Transverse colon (tissue), 4 donors: Measurements from ENCODE around the gene CRB1. TPM values are rescaled to one million over a fixed set of nuclear protein-coding genes. Genes with fewer than 3 reads are reported as not detected.
A peak's percentile ranks its signal among the peaks of the same experiment; 100 is the strongest.

ENCODE experiments used
- DNase-seq: peaks from one replicate; pipeline ENCODE4 v3.0.0-alpha.2; 2019
- H3K27ac ChIP-seq, 4 donors: fragments of 200-600 bp; sonication (generic); 2 replicates each; pipeline ENCODE4 v1.5.1; 2016 to 2018; ENCODE audit warnings: inconsistent platforms in 4 of 4
- H3K27me3 ChIP-seq: fragments of 200-600 bp; sonication (generic); 2 replicates; pipeline ENCODE4 v1.5.1; 2017; ENCODE audit warnings: inconsistent platforms
- H3K36me3 ChIP-seq, 4 donors: fragments of 200-600 bp; sonication (generic); 2 replicates each; pipeline ENCODE4 v1.5.1; 2017 to 2019; ENCODE audit warnings: inconsistent platforms in 4 of 4
- H3K4me1 ChIP-seq, 4 donors: fragments of 200-600 bp; sonication (generic); 2 replicates each; pipeline ENCODE4 v1.5.1; 2017 to 2020; ENCODE audit warnings: inconsistent platforms in 4 of 4
- H3K4me3 ChIP-seq, 4 donors: fragments of 200-600 bp; sonication (generic); 1 replicate in 1 of 4; 2 replicates in 3 of 4; pipeline versions ENCODE4 v1.5.1 to v1.6.1; 2017 to 2019; ENCODE audit warnings: inconsistent platforms in 4 of 4
- H3K9me3 ChIP-seq, 2 donors: fragments of 200-600 bp; sonication (generic); 2 replicates each; pipeline ENCODE4 v1.5.1; 2017 to 2019; ENCODE audit warnings: inconsistent platforms in 2 of 2
- EP300 ChIP-seq: sonication (generic); formaldehyde crosslinking; IDR thresholded peaks from one replicate; pipeline ENCODE4 v1.6.1; 2017; ENCODE audit warnings: antibody characterized with exemption, low read depth
- POLR2A ChIP-seq: fragments of 450-650 bp; IDR thresholded peaks from one replicate; pipeline ENCODE4 v1.6.1; 2016; ENCODE audit warnings: antibody characterized with exemption, mild to moderate bottlenecking, moderate library complexity
- POLR2AphosphoS5 ChIP-seq, 3 donors: sonication (generic); formaldehyde crosslinking; IDR thresholded peaks; one replicate each; pipeline ENCODE4 v1.6.1; 2016; ENCODE audit warnings: antibody characterized with exemption in 3 of 3
- WGBS, 2 donors: methylation state at CpG; one replicate each; pipeline ENCODE4 v1.1.5; 2018; ENCODE audit warnings: low coverage in 1 of 2; 5-methylcytosine and 5-hydroxymethylcytosine counted together
- in situ Hi-C, 4 donors: fragments of 200-750 bp; cut with MboI; loops; one replicate each; pipeline versions ENCODE4 v1.15.0 to v1.15.1; 2017; ENCODE audit warnings: low sequenced_read_pairs in 3 of 4, low pct_ligation_motif_present in 1 of 4, low pct_unique_long_range_greater_than_20kb in 1 of 4
- intact Hi-C: fragments of 100-400 bp; cut with DNase I; formaldehyde crosslinking; loops from one replicate; pipeline ENCODE4 v1.15.1; 2023; ENCODE audit warnings: low total_unique reads
- small RNA-seq, 4 donors: library from RNA; depleted of rRNA; stranded (forward); fragments of <200 nt; gene quantifications; one replicate each; pipeline ENCODE3, GENCODE V24; 2016
- total RNA-seq, 4 donors: library from RNA; depleted of rRNA; stranded (reverse); fragments of >200 nt; gene quantifications; one replicate each; pipeline ENCODE4 v1.1.0, GENCODE V29; 2016
- TF ChIP-seq, protein P1 (sequence below), 5 experiments: fragments of 200-600 bp in 3 of 5; fragments of 450-650 bp in 2 of 5; sonication (generic) in 3 of 5; IDR thresholded peaks; 1 replicate in 2 of 5; 2 replicates in 3 of 5; pipeline ENCODE4 v1.5.1; 2016 to 2017; ENCODE audit warnings: antibody characterized with exemption in 5 of 5, inconsistent platforms in 3 of 5, mild to moderate bottlenecking in 2 of 5, moderate library complexity in 1 of 5

CRB1 gene
- total RNA-seq, 4 donors from 2014 or later, result 0.14 to 2.8 (median 0.32) TPM; not detected in 1

DNA sequence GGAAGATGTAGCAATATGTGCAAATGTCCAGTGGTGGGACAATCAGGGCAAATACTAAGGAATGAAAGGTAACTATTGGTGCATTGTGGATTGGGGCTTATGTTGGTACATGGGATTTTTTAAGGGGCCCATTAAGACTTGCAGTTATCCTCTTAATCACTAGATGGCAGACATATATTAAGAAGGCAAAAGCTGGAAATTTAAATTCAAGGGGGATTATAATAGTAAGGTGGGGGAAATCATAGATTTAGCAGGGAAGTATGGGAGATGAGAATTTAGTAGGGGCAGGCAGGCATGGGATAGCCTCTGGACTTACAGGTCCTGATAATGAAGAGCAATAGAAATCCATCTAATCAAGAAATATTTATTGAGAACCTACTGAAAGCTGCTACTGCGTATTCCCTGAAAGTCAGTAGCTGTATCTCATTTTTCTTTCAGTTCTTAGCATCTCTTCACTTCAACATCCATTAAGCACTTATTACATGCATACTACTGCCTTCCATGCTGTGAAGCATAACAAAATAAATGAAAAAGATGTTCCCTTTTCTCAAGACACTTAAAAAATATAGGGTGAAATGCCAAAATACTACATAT, 251.8 kb downstream of the CRB1 start:
- TF ChIP-seq, protein P1, sequence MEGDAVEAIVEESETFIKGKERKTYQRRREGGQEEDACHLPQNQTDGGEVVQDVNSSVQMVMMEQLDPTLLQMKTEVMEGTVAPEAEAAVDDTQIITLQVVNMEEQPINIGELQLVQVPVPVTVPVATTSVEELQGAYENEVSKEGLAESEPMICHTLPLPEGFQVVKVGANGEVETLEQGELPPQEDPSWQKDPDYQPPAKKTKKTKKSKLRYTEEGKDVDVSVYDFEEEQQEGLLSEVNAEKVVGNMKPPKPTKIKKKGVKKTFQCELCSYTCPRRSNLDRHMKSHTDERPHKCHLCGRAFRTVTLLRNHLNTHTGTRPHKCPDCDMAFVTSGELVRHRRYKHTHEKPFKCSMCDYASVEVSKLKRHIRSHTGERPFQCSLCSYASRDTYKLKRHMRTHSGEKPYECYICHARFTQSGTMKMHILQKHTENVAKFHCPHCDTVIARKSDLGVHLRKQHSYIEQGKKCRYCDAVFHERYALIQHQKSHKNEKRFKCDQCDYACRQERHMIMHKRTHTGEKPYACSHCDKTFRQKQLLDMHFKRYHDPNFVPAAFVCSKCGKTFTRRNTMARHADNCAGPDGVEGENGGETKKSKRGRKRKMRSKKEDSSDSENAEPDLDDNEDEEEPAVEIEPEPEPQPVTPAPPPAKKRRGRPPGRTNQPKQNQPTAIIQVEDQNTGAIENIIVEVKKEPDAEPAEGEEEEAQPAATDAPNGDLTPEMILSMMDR (IDR thresholded peaks at IDR 0.05), result no peak
- intact Hi-C loops, result no loop called here

DNA sequence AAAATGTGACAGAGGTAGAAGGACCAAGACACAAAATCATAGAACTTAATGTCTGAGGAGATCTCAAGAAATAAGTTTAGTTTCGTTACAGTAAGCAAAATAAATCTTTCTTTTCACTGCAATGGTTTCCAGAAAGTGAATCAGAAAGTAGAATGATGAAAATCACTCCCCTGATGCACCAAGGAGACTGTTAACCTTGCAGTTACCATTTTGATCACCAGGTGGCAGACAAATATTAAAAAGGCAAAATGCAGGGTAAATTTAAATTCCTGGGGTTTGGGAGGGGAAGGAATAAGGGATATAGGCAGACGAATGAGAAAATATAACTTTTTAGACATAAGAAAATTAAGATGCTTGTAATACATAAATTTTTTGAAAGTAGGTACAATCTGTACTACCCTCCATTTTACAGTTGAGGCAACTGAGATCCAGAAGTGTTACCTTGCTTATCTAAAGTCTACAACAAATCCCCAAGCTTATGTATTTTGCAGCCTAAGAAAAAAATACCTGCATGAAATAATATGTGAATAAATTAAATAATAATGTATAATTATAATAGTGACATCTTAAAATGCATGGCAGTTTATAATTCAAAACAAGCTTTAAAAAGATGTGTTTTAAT, 253.2 kb downstream of the CRB1 start:
- intact Hi-C loops, result no loop called here
- in situ Hi-C loops, result loop anchor here in 1 of 4 donors (10.0 kb wide), 1 partner anchor 404 kb away; no protein-coding TSS in a partner anchor
- WGBS, 2 donors, result 27 to 31% methylated on average over 2 of the region's 2 CpGs
- TF ChIP-seq POLR2AphosphoS5 (IDR thresholded peaks at IDR 0.05) (no peak), POLR2A (no peak)
- TF ChIP-seq, protein P1 (IDR thresholded peaks at IDR 0.05), result peak; percentile 38 to 55 (median 53)
- no peaks in the 10 kb centered on the region for H3K36me3 ChIP-seq
- no peaks in the 10 kb centered on the region for H3K4me1 ChIP-seq
- DNase-seq, result no peak
- no peak overlapping the region for H3K27ac ChIP-seq
- no peak overlapping the region for H3K4me3 ChIP-seq
- no peaks in the 10 kb centered on the region for H3K9me3 ChIP-seq
- no peaks in the 10 kb centered on the region for H3K27me3 ChIP-seq

More for the DNA sequence above, 251.8 kb downstream of the CRB1 start:
- Histone ChIP-seq H3K9me3 (no peaks in the 10 kb centered on the region), H3K4me1 (no peaks in the 10 kb centered on the region), H3K4me3 (no peak overlapping the region), H3K27me3 (no peaks in the 10 kb centered on the region), H3K27ac (no peak overlapping the region), H3K36me3 (no peaks in the 10 kb centered on the region)
- in situ Hi-C loops, result loop anchor here in 1 of 4 donors (10.0 kb wide), 1 partner anchor 405 kb away; no protein-coding TSS in a partner anchor
- no peak for DNase-seq
- WGBS, 2 donors, result 96 to 100% methylated on average over 1 of the region's 1 CpG

DNA sequence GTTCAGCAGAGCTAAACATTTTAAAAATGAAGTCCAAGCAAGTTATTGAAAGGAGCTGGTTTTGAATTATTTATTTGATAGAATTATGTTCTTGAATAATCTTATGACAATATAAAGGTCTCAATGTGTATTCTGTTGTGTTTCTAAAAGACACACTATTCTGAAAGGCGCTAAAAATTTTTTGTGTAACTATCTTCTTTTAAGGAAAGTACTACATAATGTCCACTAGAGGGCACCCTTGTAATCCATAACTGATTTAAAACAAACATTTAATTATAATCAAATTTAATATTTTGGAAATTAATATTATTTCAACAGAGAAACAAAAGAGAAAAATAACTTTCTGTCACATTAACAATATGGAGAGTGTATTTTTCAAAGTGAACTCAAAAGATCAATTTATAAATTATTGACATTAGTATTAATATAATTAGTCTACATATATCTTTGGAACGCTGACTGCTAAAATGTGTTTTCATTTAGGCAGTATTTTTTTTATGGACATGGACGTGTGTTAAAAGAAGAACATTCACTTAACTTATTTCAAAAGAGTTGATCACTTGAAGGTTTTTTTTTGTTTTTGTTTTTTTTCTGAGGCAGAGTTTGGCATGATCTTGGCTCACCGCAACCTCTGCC, 258.8 kb downstream of the CRB1 start:
- intact Hi-C loops, result no loop called here
- in situ Hi-C loops, result loop anchor here in 1 of 4 donors (10.0 kb wide), 1 partner anchor 398 kb away; no protein-coding TSS in a partner anchor
- TF ChIP-seq, protein P1 (IDR thresholded peaks at IDR 0.05), result peak; percentile 46 to 83 (median 73)
- TF ChIP-seq POLR2AphosphoS5 (IDR thresholded peaks at IDR 0.05) (no peak), EP300 (no peak)

More for the DNA sequence above, 258.8 kb downstream of the CRB1 start:
- H3K27ac ChIP-seq, result no peak overlapping the region
- DNase-seq, result no peak
- H3K27me3 ChIP-seq, result no peaks in the 10 kb centered on the region
- H3K36me3 ChIP-seq, result no peaks in the 10 kb centered on the region
- no peaks in the 10 kb centered on the region for H3K4me1 ChIP-seq
- WGBS, 2 donors, result 63 to 65% methylated on average over 4 of the region's 4 CpGs
- H3K4me3 ChIP-seq, result no peak overlapping the region
- no peaks in the 10 kb centered on the region for H3K9me3 ChIP-seq

Small RNA genes within 50 kb of the gene (small RNA-seq; reads per million reads assigned to genes)
- 0 reads per million in 4 donors for gene MRPS21P3

Other genes with a start within 250 kb of the CRB1 start
- not detected for gene F13B, start 201.0 kb upstream of the CRB1 start, total RNA-seq
- 10 to 100 TPM in 1 of 4 donors, 1 to 10 TPM in 2, under 1 TPM in 1; 0.37 to 13.9 (median 2.5) TPM for gene ASPM, start 121.6 kb upstream of the CRB1 start, total RNA-seq
- 1 to 10 TPM; 2.6 to 9.5 (median 7.0) TPM for gene ZBTB41, start 67.0 kb upstream of the CRB1 start, total RNA-seq